ENCODE results near the gene RNASET2.
"Not testable (repeated sequence)": the region's sequence is repeated elsewhere in the genome, so short reads cannot be mapped to it uniquely, and the experiment has no call there.

Gene RNASET2

GRCh38 chr6:166904101-166904746 is 52.1 kb downstream of the RNASET2 start:
- DNase-seq (ENCODE audit: low spot score), result no peak
- no peak for FAIRE-seq

- no peak for DNase-seq (ENCODE audit: low spot score)
These were observed 52.9 kb downstream of the RNASET2 start for GRCh38 chr6:166903500-166903899.

GRCh38 chr6:166903027-166903426 is 53.3 kb downstream of the RNASET2 start:
- DNase-seq (ENCODE audit: low spot score) (peak; percentile 28), FAIRE-seq (peak; percentile 12)

More at GRCh38 chr6:166903500-166903899, 52.9 kb downstream of the RNASET2 start:
- FAIRE-seq, result no peak

- DNase-seq (ENCODE audit: low spot score), result no peak
These were observed 54.1 kb downstream of the RNASET2 start for GRCh38 chr6:166902211-166902755.

GRCh38 chr6:166901626-166902025 is 54.7 kb downstream of the RNASET2 start:
- FAIRE-seq (no peak), DNase-seq (ENCODE audit: low spot score) (no peak)

More at GRCh38 chr6:166902211-166902755, 54.1 kb downstream of the RNASET2 start:
- no peak for FAIRE-seq

DNA sequence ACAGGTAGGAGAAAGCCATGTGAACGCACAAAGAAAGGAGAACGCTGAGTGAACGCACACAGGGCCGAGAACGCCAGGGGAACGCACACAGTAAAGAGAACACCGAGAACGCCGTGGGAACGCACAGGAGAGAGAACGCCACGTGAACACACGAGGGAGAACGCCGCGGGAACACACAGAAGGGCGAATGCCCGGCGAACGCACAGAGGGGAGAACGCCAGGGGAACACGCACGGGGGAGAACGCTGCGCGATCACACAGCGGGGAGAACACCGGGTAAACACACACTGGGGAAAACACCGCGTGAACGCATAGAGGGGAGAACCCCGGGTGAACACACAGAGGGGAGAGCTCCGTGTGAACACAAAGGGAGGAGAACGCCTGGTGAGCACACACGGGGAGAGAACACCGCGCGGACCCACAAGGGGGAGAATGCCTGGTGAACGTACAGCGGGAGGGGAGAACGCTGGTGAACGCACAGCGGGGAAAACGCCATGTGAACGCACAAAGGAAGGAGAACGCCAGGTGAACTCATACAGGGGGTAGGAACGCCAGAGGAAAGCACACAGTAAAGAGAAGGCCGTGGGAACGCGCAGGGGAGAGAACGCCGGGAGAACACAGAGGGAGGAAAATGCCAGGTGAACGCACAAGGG is 55.3 kb downstream of the RNASET2 start:
- DNase-seq (ENCODE audit: low spot score) (no peak), FAIRE-seq (no peak)

DNA sequence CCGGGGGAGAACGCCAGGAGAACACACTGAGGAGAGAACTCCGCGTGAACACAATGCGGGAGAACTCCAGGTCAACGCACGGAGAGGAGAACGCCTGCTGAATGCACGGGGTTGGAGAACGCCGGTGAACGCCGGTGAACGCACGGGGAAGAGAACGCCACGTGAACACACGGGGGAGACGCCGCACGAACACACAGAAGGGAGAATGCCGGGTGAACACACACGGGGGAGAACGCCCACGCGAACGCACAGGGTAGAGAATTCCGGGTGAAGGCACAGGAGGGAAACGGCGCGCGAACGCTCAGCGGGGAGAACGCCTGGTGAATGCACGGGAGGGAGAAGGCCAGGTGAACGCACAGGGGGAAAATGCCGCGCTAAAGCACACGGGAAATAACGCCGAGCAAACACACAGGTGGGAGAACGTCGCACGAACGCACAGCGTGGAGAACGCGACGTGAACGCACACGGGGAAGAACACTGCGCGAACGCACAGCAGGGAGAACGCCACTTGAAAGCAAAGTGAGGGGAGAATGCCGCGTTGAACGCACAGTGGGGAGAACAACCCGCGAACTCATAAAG is 56.1 kb downstream of the RNASET2 start:
- no peak for FAIRE-seq

GRCh38 chr6:166898910-166899309 is 57.4 kb downstream of the RNASET2 start:
- no peak for FAIRE-seq
- no peak for DNase-seq (ENCODE audit: low spot score)

More for the DNA sequence above, 56.1 kb downstream of the RNASET2 start:
- no peak for DNase-seq (ENCODE audit: low spot score)

GRCh38 chr6:166894614-166895013 is 61.7 kb downstream of the RNASET2 start:
- not testable (repeated sequence) for DNase-seq (ENCODE audit: low spot score); FAIRE-seq

GRCh38 chr6:166892472-166892871 is 63.9 kb downstream of the RNASET2 start:
- not testable (repeated sequence) for FAIRE-seq; DNase-seq (ENCODE audit: low spot score)

DNA sequence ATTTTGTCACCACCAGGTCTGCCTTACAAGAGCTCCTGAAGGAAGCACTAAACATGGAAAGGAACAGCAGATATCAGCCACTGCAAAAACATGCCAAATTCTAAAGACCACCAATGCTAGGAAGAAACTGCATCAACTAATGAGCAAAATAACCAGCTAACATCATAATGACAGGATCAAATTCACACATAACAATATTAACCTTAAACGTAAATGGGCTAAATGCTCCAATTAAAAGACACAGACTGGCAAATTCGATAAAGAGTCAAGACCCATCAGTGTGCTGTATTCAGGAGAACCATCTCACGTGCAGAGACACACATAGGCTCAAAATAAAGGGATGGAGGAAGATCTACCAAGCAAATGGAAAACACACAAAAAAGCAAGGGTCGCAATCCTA is 69.6 kb downstream of the RNASET2 start:
- DNase-seq (ENCODE audit: low spot score); FAIRE-seq: not testable (repeated sequence)

DNA sequence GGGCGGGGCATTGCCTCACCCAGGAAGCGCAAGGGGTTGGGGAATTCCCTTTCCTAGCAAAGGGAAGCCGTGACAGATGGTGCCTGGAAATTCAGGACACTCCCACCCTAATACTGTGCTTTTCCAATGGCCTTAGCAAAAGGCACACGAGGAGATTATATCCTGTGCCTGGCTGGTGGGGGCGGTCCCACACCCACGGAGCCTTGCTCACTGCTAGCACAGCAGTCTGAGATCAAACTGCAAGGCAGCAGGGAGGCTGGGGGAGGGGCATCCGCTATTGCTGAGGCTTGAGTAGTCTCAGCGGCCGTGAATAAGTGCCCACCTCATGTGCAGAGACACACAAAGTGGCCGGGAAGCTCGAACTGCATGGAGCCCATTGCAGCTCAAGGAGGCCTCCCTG is 71.4 kb downstream of the RNASET2 start:
- not testable (repeated sequence) for DNase-seq (ENCODE audit: low spot score); FAIRE-seq

DNA sequence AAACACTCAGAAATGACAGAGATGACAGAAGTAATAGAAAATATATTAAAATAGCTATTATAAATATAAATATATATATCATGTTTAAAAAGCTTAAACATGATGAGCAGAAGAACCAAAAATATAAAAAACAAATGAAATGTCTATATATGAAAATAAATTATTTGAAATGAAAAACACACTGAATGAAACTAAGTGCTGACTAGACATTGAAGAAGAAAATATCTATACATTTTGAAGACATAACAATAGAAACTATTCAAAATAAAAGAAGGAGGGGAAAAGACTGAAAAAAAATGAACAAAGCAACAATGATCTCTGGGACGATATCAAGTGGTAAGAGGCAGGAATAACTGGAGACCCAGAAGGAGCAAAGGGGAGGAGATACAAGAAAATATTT is 76.8 kb downstream of the RNASET2 start:
- DNase-seq (ENCODE audit: low spot score) (no peak), FAIRE-seq (no peak)

Measured in RCC 7860 (cell line).